Measurements from ENCODE around the gene BAIAP2L2. TPM values are rescaled to one million over a fixed set of nuclear protein-coding genes. Genes with fewer than 3 reads are reported as not detected.

The BAIAP2L2 gene
- total RNA-seq, 1 experiment from 2014 or later = 2.3 TPM

DNA sequence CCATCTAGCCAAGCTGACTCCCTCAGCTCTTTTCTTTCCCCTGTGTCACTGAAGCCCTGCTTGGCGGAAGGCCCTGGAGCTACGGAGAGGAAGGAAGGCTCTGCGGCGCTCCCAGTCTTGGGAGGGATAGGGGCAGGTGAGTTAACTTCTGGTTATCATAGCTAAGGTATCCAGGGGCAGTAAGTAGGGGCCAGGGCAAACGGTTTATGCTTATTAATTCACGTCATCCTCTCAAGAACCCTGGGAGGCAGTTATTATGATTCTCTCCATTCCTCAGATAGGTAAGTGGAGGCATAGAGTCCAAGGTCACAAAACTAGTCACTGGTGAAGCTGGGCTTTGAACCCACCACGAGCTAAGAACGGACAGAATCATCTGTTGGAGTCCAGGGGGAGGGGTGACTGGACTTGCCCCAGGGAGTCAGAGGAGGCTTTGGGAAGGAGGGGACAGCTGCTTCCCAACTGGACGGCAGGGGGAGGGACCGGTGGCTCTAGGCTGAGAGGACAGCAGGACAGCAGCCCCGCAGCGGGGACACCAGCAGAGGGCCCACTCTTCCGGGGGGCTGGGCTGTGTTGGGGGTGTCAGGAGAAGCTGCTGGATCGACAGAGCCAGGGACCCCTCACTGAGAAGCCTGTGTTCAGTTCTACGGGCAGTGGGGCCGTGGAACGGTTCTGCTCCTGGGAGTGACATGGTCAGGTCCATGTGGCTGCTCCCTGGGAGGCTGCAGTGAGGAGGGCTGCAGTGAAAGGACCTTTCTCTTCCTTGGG, 3.5 kb downstream of the BAIAP2L2 start:
- no peak overlapping the region for H4K8ac ChIP-seq (replicated peaks; ENCODE audit: insufficient read length, low read depth, low read length)
- H3K4me2 ChIP-seq (ENCODE audit: insufficient read depth, insufficient read length, low read length) = no peak overlapping the region
- no peak overlapping the region for H3K4me3 Mint-ChIP-seq
- H3K14ac ChIP-seq (ENCODE audit: insufficient read depth, low read length) = no peak overlapping the region
- H3K36me3 Mint-ChIP-seq (ENCODE audit: insufficient read depth in 1 of 3, low read depth in 3 of 3) = no peaks in the 10 kb centered on the region
- H3K9ac ChIP-seq (ENCODE audit: extremely low read depth, insufficient read length, low read length) = no peak overlapping the region
- H3K9me3 Mint-ChIP-seq = peaks cover 0 to 3% of the 10 kb centered on the region in 2 experiments; a peak in 1 of 5 replicates
- H3K27me3 Mint-ChIP-seq (ENCODE audit: low read depth) = no peaks in the 10 kb centered on the region; the same call in 1 of the 2 replicates
- H2BK12ac ChIP-seq (ENCODE audit: insufficient read length, low read depth, low read length) = no peak overlapping the region
- H3K27ac Mint-ChIP-seq = peak overlapping the region in 2 of 3 experiments; percentile 44 to 87; a peak in 2 of 7 replicates
- no peak overlapping the region for H2BK120ac ChIP-seq (ENCODE audit: low read depth, low read length, poor library complexity, severe bottlenecking)
- WGBS (ENCODE audit: extremely low coverage, insufficient read length, low lambda C conversion rate) = no CpG with 5 or more reads among the region's 17 CpGs
- H2BK15ac ChIP-seq (ENCODE audit: low read depth, low read length) = no peak overlapping the region
- no peaks in the 10 kb centered on the region for H3K4me1 ChIP-seq (ENCODE audit: insufficient read depth, low read length)
- no peak for TF ChIP-seq CTCF (conservative IDR thresholded peaks at IDR 0.05)
- H3K4ac ChIP-seq (ENCODE audit: low read depth, low read length) = no peak overlapping the region
- H2AK5ac ChIP-seq (ENCODE audit: insufficient read length, low read length) = no peak overlapping the region
- H3K56ac ChIP-seq (ENCODE audit: insufficient read length, low read depth, low read length) = no peak overlapping the region
- H2BK20ac ChIP-seq (ENCODE audit: low read depth, low read length, poor library complexity, severe bottlenecking) = no peak overlapping the region
- H3K23ac ChIP-seq (ENCODE audit: insufficient read length, low read depth, low read length) = no peak overlapping the region
- no peak overlapping the region for H3K18ac ChIP-seq (ENCODE audit: insufficient read length, low read depth, low read length)
- H3K27ac ChIP-seq (ENCODE audit: insufficient read length, low read depth, low read length) = no peak overlapping the region
- no peaks in the 10 kb centered on the region for H4K20me1 ChIP-seq (ENCODE audit: control insufficient read depth, insufficient read depth, insufficient read length)
- peaks cover 0 to 7% of the 10 kb centered on the region in 2 experiments; a peak in 2 of 4 replicates for H3K4me1 Mint-ChIP-seq
- H4K5ac ChIP-seq (ENCODE audit: insufficient read length, low read depth, low read length) = no peak overlapping the region
- H3K27me3 ChIP-seq (ENCODE audit: insufficient read depth, low read length) = no peaks in the 10 kb centered on the region
- H3K9me3 ChIP-seq (ENCODE audit: control insufficient read depth, low read depth, low read length) = no peaks in the 10 kb centered on the region
- no peaks in the 10 kb centered on the region for H3K79me2 ChIP-seq (ENCODE audit: insufficient read depth, low read length)
- no peak for DNase-seq
- no peak overlapping the region for H2BK5ac ChIP-seq (ENCODE audit: insufficient read length, low read length)
- H2AFZ ChIP-seq (ENCODE audit: low read length) = no peak overlapping the region
- no peak overlapping the region for H4K91ac ChIP-seq (ENCODE audit: insufficient read length, low read depth, low read length)
- H3K79me1 ChIP-seq (ENCODE audit: insufficient read depth, low read depth, low read length, poor library complexity, severe bottlenecking) = no peaks in the 10 kb centered on the region
- no peaks in the 10 kb centered on the region for H3K23me2 ChIP-seq (ENCODE audit: insufficient read length, low read depth, low read length, poor library complexity, severe bottlenecking)
- no peak overlapping the region for H3T11ph ChIP-seq (ENCODE audit: low read length)

Measured in H9 (cell line).